Kidney (tissue), 14 donors: ENCODE measurements around the gene RSPO3. TPM values are rescaled to one million over a fixed set of nuclear protein-coding genes. Genes with fewer than 3 reads are reported as not detected.

ENCODE experiments used
- DNase-seq, 5 donors: peaks; one replicate each; pipeline ENCODE4 v3.0.0-alpha.2; 2013 to 2020
- FAIRE-seq: peaks from 2 replicates; lab custom pipeline; 2012; peaks lifted over from hg19 to GRCh38; lab: Jason Lieb, UNC
- H3K27ac ChIP-seq, 2 donors: one replicate each; pipeline ENCODE4 v1.7.0; 2013; ENCODE audit warnings: low read depth in 2 of 2, low read length in 2 of 2, inconsistent platforms in 1 of 2
- H3K27me3 ChIP-seq: one replicate; pipeline ENCODE4 v1.7.1; 2013; ENCODE audit warnings: low read length, inconsistent platforms; ENCODE audit not compliant: control insufficient read depth, insufficient read depth
- H3K36me3 ChIP-seq, 3 donors: one replicate each; pipeline versions ENCODE4 v1.7.0 to v1.7.1; 2013; ENCODE audit warnings: low read length in 3 of 3, control low read depth in 1 of 3, inconsistent platforms in 1 of 3; ENCODE audit not compliant: insufficient read depth in 3 of 3, control insufficient read depth in 2 of 3
- H3K4me1 ChIP-seq, 3 donors: one replicate each; pipeline versions ENCODE4 v1.7.0 to v1.7.1; 2013; ENCODE audit warnings: low read length in 3 of 3, inconsistent platforms in 1 of 3, low read depth in 1 of 3; ENCODE audit not compliant: control insufficient read depth in 2 of 3, insufficient read depth in 2 of 3
- H3K4me3 ChIP-seq, 3 donors: one replicate each; pipeline versions ENCODE4 v1.7.0 to v1.8.1; 2013; ENCODE audit warnings: low read length in 3 of 3, control low read depth in 1 of 3, inconsistent platforms in 1 of 3
- H3K9ac ChIP-seq, 3 donors: one replicate each; pipeline versions ENCODE4 v1.7.0 to v1.7.1; 2013; ENCODE audit warnings: low read length in 3 of 3, control low read depth in 1 of 3, inconsistent platforms in 1 of 3
- H3K9me3 ChIP-seq, 3 donors: one replicate each; pipeline versions ENCODE4 v1.7.0 to v1.7.1; 2013; ENCODE audit warnings: low read length in 3 of 3, control low read depth in 1 of 3, inconsistent platforms in 1 of 3; ENCODE audit not compliant: control insufficient read depth in 2 of 3, insufficient read depth in 1 of 3
- intact Hi-C: fragments of 100-400 bp; cut with DNase I; formaldehyde crosslinking; loops from one replicate; pipeline ENCODE4 v1.11.1; 2022
- polyA plus RNA-seq: library from polyadenylated mRNA; stranded (reverse); fragments of 350-450 nt; fragmentation: Illumina TruSeq; extraction: RNeasy Lipid Tissue Mini Kit (QIAGEN cat#74804); gene quantifications from one replicate; pipeline ENCODE4 v1.2.3, GENCODE V29; 2014; ENCODE audit warnings: low read depth, low replicate concordance; ENCODE audit not compliant: insufficient read depth
- total RNA-seq: library from RNA; stranded (reverse); fragmentation: NEBNext Ultra II Directional; extraction: Animal tissue kit (Norgen Biotek cat#: 25700); gene quantifications from one replicate; pipeline ENCODE4 v1.2.1, GENCODE V29; 2021
- TF ChIP-seq, protein P1 (sequence below): IDR thresholded peaks from 3 replicates; pipeline ENCODE4 v1.5.1; 2012; ENCODE audit warnings: mild to moderate bottlenecking, moderate library complexity, borderline replicate concordance; ENCODE audit not compliant: insufficient read depth; ENCODE audit errors: extremely low read depth
- donor health status: control.
- donor health status: control.
- donor health status: control.
- donor health status: control.
- donor health status: control.
- donor health status: DM: yes; HTN: yes; CAD: no.
- donor health status: Normal renal cell carcinoma (clear cell type).

Gene RSPO3
- total and polyA plus RNA-seq, 2 donors from 2014 or later, result 1.2 to 8.9 TPM

DNA sequence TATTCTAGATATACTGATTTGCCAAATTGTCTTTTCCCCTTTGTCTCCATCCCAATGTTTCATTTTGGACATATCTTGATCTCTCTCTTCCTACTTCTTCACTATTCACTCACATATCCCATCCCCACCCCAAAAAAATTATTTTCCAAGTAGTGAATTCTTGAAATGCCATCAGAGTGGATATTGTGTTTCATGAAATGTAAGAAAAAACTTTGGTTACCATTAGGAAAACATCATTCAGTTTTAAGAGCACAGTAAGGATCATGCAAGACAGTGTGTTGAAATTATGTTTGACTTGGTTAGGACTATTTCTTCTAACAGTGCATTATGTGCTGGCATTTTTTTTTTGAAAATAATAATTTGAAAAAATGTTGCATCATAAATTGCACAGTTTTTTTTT, 5.7 kb downstream of the RSPO3 start:
- H3K9me3 ChIP-seq, result no peaks in the 10 kb centered on the region
- DNase-seq (no peak), FAIRE-seq (no peak)
- peaks cover 0 to 17% (median 6%) of the 10 kb centered on the region in 3 donors for H3K4me1 ChIP-seq
- intact Hi-C loops, result no loop called here
- peaks cover 8% of the 10 kb centered on the region for H3K27me3 ChIP-seq
- no peak overlapping the region for H3K4me3 ChIP-seq
- TF ChIP-seq, protein P1, sequence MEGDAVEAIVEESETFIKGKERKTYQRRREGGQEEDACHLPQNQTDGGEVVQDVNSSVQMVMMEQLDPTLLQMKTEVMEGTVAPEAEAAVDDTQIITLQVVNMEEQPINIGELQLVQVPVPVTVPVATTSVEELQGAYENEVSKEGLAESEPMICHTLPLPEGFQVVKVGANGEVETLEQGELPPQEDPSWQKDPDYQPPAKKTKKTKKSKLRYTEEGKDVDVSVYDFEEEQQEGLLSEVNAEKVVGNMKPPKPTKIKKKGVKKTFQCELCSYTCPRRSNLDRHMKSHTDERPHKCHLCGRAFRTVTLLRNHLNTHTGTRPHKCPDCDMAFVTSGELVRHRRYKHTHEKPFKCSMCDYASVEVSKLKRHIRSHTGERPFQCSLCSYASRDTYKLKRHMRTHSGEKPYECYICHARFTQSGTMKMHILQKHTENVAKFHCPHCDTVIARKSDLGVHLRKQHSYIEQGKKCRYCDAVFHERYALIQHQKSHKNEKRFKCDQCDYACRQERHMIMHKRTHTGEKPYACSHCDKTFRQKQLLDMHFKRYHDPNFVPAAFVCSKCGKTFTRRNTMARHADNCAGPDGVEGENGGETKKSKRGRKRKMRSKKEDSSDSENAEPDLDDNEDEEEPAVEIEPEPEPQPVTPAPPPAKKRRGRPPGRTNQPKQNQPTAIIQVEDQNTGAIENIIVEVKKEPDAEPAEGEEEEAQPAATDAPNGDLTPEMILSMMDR, result no peak
- no peak overlapping the region for H3K27ac ChIP-seq
- H3K9ac ChIP-seq, result no peak overlapping the region
- no peaks in the 10 kb centered on the region for H3K36me3 ChIP-seq

DNA sequence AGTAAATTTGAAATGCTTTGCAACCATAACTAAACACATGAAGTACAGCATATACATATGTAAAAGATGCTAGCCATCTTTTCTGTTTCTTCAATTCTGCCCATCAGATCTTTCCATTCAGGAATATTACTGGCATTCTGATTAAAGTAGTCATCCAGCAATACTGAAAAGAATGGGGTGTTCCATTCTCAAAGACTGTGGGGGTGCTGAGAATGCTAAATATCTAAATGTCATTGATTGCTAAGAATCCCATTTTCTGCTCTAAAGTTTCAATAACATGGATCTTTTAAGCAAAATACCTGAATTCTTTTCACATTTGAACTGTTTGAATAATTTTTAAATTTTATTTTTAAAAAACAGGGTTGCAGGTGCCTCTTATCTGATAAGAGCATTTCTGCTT, 6.2 kb downstream of the RSPO3 start:
- FAIRE-seq (no peak), DNase-seq (no peak)
- H3K9ac ChIP-seq, result no peak overlapping the region
- no peak overlapping the region for H3K4me3 ChIP-seq
- intact Hi-C loops, result no loop called here
- H3K27me3 ChIP-seq, result peaks cover 8% of the 10 kb centered on the region
- H3K36me3 ChIP-seq, result no peaks in the 10 kb centered on the region
- TF ChIP-seq, protein P1, result no peak
- no peak overlapping the region for H3K27ac ChIP-seq
- H3K4me1 ChIP-seq, result peaks cover 0 to 12% (median 6%) of the 10 kb centered on the region in 3 donors
- H3K9me3 ChIP-seq, result no peaks in the 10 kb centered on the region

DNA sequence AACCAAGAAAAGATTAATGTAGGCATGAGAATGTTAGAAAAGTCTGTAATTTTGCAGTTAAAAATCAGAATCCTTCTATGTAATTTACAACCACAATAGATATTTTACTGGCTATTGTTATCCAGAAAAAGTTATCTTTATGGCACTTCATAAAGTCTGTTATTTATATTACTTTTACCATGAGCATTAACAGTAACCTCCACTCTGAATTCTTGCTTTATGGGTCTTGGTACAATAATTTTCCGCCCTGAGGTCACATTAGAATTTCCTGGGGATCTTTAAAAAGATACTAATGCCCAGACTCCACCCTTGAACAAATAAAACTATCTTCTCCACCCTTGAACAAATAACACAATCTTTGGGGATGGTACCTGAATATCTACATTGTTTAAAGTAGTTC, 9.6 kb downstream of the RSPO3 start:
- DNase-seq (no peak), FAIRE-seq (no peak)
- no peaks in the 10 kb centered on the region for H3K36me3 ChIP-seq
- H3K9ac ChIP-seq, result no peak overlapping the region
- H3K27ac ChIP-seq, result no peak overlapping the region
- H3K4me3 ChIP-seq, result no peak overlapping the region
- no peaks in the 10 kb centered on the region for H3K4me1 ChIP-seq
- H3K27me3 ChIP-seq, result no peaks in the 10 kb centered on the region
- intact Hi-C loops, result no loop called here
- H3K9me3 ChIP-seq, result no peaks in the 10 kb centered on the region
- TF ChIP-seq, protein P1, result no peak

DNA sequence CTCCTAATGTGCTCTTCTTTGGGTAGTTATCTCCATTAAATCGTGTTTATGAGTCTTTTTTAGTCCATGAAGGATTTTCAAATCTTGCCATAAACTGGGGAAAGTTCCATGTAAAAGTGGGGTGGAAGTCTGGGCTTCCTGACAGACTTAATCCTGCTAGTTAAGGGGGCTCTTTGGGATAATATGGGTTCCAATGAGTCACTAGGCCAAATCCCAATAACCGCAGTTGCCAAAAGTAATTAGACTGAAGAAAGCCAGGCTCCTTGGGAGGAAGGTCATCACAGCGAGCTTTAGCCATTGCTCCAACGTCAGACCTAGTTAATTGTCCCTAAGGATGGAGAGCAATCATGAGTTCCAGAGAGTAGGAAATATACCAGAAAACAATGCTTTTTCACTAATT, 10.8 kb downstream of the RSPO3 start:
- TF ChIP-seq, protein P1, result no peak
- Histone ChIP-seq H3K27ac (no peak overlapping the region), H3K4me1 (no peaks in the 10 kb centered on the region), H3K9ac (no peak overlapping the region), H3K27me3 (no peaks in the 10 kb centered on the region), H3K4me3 (no peak overlapping the region), H3K9me3 (no peaks in the 10 kb centered on the region), H3K36me3 (no peaks in the 10 kb centered on the region)
- FAIRE-seq (no peak), DNase-seq (no peak)
- intact Hi-C loops, result no loop called here
